ENCODE data around the gene CECR2. TPM values are rescaled to one million over a fixed set of nuclear protein-coding genes. Genes with fewer than 3 reads are reported as not detected.

Gene CECR2
- total RNA-seq, 2 experiments from 2014 or later = not detected

DNA sequence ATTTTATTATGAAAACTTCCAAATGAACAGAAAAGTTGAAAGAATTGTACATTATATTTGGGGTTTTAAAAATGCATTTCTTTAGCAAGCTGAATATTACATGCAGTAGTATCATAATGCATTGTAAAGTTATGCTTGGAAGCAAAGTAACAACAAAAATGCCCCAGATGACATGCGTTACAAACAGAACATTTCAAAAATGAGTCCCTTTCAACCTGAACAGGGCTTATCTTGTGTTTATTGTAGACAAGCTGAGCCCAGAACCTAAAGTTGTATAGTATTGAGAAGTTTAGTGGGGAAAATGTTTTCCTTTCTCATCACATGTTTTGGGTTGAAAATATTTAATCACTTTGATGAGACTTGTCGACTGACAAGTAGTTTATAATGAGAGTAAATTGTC lies 68.8 kb downstream of the CECR2 start:
- CTCF ChIA-PET = no interaction called here
- POLR2A ChIA-PET = no interaction called here

DNA sequence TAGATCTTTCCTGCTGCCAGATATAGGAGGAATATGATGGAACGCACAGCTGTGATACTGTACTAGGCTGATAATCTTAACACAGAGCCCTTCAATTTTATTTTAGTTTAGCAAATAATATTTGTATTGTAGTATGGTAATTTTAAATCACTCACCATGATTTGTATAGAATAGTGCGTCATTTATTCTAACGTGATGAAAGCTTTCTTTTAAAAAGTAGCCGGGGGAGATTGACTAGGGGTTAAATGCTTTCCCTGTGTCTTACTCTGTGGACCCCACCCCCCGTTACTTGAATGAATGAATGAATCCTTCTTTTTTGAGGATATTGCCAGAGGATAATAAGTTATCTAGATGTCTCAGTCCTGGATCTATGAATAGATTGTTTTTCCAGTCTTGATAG lies 72.1 kb downstream of the CECR2 start:
- ChIA-PET POLR2A (no interaction called here), CTCF (no interaction called here)

DNA sequence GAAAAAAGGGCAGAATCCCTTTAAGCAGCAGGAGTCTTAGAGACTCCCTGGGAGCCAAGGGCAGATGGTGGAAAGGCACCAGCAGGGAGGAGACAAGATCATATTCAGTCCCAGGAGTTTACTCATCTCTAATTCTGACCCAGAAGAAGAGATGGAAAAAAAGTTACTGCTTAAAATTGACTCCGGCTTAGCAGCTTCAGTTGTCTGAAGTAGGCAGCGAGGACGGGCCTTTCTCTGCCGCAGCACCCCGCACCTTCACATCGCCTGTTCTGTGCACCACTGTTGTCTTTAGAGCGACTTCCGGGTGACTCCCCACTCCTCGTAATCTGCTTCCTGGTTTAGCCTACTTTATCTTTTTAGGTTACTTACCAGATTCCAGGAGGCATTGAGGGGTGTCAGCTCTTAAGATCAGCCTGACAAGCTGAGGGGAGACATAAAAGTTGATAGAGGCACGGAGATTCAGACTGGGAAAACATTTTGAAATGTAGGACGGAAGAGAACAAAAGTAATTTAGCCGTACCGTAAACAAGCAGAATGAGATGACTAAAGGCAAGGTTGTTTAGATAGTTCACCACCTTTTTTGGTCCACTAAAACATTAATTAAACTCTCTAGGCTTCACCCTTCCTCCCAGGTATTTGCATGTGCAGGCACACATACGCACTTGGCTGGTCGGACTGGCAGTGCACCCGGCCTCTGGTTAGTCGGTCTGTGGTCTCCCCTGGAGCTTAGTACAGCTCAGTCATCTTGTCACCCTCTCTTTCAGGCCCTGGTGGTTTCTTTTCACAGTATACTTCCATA lies 74.3 kb downstream of the CECR2 start:
- ChIA-PET CTCF (interaction anchor here (0.6 kb wide), 1 partner anchor 38 kb away, joined by 3 read pairs; no protein-coding TSS in a partner anchor), POLR2A (no interaction called here)

DNA sequence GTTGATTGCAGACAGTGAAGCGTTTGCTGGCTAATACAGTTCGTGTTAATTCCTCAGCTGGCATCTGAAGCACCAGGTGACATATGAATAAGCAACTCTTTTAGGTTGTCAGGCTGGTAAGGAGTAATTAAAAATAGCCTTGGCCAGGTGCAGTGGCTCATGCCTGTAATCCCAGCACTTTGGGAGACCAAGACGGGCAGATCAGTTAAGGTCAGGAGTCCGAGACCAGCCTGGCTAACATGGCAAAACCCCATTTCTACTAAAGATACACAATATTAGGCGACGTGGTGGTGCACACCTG lies 74.9 kb downstream of the CECR2 start:
- ChIA-PET POLR2A (no interaction called here), CTCF (no interaction called here)

DNA sequence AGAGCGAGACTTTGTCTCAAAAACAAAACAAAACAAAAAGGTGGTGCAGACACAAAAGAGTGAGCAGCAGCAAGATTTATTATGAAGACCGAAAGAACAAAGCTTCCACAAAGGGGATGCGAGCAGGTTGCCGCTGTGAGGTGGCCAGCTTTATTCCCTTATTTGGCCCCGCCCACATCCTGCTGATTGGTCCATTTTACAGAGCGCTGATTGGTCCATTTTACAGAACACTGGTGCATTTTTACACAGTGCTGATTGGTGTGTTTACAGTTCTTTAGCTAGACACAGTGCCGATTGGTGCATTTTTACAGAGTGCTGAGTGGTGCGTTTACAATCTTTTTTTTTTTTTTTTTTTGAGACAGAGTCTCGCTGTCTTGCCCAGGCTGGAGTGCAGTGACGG lies 77.4 kb downstream of the CECR2 start:
- ChIA-PET CTCF (interaction anchor here (1.5 kb wide), 1 partner anchor 8 kb away, joined by 3 read pairs; no protein-coding TSS in a partner anchor), POLR2A (no interaction called here)

DNA sequence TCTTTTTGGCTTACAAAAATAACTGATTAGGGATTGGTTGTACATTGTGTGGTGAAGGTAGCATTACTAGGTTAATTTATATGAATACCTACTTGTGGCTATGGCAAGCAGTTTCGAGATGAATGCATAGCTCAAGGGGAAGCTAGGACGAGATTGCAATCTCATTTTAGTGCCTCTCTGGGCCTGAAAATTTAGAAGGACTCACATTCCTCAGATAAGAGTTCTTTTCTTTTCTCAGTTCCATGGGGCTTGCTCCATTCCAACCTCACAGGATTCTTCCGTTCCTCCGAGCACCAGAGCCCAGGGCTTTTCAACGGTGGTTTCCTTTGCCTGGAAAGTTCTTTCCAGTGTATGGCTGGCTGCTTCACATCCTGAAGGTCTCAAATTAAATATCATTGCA lies 82.1 kb downstream of the CECR2 start:
- CTCF ChIA-PET = no interaction called here
- POLR2A ChIA-PET = no interaction called here

DNA sequence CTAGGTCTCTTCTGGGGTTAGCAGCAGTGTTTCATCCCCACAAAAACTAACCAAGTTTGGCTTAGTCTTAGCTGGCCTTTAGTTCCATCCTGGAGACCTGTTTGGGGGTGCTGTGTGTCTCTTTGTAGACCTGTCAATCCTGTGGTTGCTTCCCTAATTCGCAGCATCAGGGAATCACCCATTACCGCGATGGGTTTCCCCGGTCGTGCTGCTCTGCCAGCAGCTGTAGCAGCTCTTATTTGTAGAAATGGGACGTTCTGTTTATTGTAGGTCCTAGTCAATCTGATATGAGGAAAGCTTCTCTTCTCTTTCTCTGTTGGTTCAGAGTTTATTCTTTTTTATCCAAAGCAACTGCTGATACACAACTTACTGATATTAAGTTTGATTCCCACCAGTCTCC lies 91.6 kb downstream of the CECR2 start:
- ChIA-PET CTCF (no interaction called here), POLR2A (no interaction called here)

DNA sequence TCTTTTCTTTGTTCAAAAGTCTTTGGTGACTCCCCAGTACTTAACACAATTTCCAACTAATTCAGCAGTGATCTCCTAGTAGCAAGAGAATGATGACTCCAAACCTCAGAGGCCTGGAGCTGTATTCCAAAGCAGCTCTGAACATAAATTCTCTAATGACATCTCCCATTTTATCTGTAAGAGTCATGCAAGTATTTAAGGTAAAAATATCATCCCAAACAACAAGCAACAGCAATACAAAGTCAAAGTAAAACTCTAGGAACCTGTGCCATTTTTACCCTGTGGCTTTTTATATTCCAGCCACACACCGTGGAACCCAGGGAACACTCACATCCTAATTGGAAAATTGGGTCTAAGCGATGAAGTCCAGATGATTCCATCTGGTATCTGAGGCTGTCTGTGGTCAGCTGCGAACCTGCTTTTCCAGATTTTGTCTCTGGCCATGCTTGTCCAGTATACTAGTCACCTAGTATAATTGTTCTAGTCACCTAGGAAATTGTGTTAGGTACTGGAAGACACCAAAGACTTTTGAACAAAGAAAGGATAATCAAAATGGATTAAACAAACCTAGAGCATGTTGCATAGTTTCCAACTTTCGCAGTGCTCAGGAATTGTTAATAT lies 101.7 kb downstream of the CECR2 start:
- ChIA-PET CTCF (no interaction called here), POLR2A (no interaction called here)

DNA sequence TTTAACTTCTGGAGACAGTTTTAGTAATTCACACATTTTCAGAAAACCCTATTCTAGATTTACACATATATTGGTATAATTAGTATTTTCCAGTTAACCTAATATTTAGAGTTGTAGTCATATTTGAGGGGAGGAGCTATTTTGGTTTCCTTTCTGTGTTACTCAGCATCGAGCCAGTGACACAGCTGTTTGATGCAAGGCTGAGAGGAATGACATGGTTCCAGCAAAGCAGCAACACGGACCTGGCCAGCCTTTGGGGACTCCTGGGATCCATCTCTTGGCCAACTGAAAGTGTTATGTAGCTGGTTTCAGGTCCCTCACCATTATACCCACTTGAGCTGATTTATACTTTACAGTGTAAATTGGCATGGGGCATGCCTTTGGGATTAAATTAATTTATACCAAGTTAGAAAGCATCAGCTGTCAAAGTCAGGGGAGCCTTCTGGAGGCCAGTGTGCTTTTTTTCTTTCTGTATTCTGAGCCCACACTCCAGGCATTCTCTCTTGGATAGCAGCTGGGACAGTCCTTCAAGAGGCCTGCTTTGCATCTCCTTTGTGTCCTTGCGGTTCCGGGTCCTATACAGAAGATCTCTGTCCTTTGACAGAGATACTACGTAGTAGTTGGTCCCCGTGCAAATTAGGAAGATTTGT lies 102.8 kb downstream of the CECR2 start:
- CTCF ChIA-PET = no interaction called here
- POLR2A ChIA-PET = interaction anchor here (0.6 kb wide), 1 partner anchor 295 kb away, joined by 7 read pairs; no protein-coding TSS in a partner anchor

DNA sequence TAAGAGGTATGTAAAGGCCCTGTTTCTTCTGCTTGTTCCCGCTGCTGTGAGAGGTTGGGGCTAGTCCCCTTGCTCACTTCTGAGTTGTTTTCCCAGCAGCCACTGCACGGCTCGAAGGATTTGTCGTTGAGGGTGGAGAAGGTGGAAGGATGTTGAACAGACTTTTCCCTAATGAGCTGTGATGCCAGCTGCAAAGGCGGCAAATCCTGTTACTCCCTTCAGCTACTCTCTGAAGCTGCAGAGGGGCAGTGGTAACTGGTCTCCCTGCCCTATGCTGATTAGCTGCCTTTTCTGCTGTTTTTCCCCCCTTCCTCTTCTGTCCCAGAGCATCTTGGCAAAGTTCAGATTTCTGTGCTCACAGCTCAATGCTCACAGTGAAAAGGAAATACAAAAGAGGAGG lies 103.7 kb downstream of the CECR2 start:
- POLR2A ChIA-PET = no interaction called here
- CTCF ChIA-PET = no interaction called here

DNA sequence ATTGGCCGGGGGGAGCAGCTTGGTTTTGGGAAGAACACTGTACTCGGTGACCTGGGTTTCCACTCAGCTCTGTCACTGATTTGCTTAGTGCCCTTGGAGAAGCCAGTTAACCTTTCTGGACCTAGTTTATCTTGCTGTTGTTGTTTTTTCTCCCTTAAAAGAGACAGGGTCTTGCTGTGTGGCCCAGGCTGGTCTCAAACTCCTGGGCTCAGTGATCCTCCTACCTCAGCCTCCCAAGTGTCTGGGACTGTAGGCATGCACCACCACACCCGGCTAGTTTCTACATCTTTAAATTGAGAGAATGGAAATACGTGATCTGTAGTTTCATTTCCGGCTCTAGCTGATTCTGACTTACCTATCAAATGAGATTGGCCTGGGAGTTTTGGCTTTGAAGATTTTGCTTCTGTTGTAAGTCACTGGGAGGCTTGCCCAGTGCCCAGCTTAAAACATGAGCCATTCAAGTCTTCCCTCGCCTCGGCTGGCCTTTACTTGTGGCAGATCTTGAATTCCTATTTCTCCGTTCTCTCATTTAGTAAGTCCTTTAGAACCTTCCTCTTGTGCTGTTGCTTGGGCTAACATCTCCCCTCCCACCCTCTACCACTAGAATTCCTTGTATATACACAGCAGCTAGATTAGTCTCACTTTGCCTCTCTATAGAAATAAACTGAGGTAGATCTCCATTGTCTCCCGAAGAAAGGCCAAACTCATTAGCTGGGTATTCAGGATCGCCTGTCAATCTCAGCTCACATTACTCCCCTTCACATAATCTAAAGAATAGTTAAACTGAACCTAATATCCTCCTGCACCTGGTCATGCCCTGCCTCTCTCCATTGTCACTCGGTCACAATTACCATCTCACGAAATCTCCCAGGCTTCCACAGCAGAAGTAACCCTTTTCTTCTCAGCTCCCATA lies 106.3 kb downstream of the CECR2 start:
- CTCF ChIA-PET = no interaction called here
- POLR2A ChIA-PET = no interaction called here

DNA sequence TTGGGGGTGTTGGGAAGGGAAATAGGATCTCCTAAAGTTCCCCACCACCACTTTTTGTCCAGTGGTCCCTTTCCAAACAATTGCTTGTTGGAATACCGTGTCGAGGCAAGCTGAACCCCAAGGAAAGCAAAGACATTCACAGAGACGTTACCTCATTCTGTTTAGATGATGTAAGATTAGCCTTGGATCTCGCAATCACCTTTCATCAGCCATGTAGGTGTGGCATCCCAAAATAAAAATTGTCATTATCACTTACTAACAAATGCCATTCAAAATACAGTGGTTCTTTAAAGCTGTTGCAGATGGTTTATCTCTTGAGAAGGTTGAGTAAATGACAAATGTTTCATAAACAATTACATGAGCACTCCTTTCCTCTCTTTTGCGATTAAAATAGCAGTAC lies 107.6 kb downstream of the CECR2 start:
- POLR2A ChIA-PET = no interaction called here
- CTCF ChIA-PET = no interaction called here

DNA sequence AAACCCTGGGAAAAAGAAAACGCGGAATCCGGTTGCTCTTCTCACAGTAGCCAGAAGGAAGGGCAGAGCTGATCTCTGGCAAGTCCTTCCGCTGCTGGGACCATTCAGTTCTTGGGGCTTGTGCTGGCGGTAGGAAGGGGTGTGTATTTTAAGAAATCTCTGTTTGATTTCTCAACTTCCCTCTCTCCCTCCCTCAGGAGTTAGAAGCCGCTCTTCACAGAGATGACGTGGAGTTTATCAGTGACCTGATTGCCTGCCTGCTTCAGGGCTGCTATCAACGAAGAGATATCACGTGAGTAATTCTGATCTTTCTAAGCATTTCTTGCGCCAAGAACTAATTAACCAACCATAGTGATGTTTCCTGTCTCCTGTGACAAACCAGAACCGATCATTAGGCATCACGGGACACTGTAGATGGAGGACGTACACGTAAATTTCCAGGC lies 108.2 kb downstream of the CECR2 start:
- CTCF ChIA-PET = no interaction called here
- POLR2A ChIA-PET = no interaction called here

DNA sequence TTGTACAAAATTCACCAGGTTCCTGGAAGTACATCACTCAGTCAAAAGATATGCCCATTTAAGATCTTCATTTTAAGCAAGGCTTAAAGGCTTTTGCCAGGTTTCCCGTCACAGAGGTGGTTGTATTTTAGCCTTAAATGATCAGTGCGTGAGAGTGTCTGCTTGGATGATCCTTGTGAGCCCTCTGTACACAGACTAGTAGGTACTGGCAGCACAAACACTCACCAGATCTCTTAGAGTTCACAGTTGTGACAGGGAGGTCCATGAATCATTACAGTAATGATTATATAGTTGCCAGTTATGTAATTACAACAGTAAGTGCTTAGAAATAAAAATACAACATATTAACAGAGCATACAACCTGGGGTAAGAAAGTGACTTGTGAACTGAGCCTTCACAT lies 109.9 kb downstream of the CECR2 start:
- POLR2A ChIA-PET = interaction anchor here (0.7 kb wide), 1 partner anchor 292 kb away, joined by 4 read pairs; no protein-coding TSS in a partner anchor
- CTCF ChIA-PET = no interaction called here

DNA sequence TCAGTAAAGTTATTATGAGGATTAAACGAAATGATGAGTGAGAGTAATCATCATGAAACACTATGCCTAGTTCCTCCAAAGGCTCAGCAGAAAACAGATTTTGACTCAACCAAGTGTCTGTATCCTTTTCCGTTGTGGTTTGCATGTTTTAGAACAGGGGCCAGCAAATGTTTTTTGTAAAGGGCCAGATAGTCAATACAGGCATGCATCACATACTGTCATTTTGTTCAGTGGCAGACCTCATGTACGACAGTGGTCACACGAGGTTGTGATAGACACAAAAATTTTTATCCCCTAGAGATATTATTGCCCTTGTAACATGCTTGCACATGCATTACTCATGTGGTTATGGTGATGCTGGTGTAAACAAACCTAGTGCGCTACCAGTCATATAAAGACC lies 112.2 kb downstream of the CECR2 start:
- ChIA-PET POLR2A (no interaction called here), CTCF (interaction anchor here (0.7 kb wide), 1 partner anchor 38 kb away, joined by 3 read pairs; no protein-coding TSS in a partner anchor)

DNA sequence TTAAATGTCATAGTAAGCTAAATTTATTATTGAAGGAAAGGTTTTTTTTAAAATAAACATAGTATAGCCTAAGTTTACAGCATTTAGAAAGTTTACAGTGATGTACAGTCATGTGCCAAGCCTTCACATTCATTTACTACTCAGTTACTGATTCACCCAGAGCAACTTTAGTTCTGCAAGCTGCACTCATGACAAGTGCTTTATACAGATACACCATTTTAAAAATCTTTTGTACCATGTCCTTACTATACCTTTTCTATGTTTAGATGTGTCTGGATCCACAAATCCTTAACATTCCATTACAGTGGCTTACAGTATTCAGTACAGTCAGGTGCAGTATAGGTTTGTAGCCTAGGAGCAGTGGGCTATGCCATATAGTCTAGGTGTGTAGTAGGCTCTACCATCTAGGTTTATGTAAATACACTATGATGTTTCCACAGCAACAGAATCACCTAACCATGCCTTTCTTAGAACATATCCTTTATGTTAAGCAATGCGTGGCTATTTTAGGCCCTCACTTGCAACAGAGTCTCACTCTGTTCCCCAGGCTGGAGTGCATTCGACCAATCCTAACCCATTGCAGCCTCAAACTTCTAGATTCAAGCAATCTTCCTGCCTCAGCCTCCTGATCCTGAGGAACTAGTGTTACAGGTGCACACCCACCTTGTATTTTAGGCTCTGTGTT lies 114.6 kb downstream of the CECR2 start:
- POLR2A ChIA-PET = no interaction called here
- CTCF ChIA-PET = no interaction called here

DNA sequence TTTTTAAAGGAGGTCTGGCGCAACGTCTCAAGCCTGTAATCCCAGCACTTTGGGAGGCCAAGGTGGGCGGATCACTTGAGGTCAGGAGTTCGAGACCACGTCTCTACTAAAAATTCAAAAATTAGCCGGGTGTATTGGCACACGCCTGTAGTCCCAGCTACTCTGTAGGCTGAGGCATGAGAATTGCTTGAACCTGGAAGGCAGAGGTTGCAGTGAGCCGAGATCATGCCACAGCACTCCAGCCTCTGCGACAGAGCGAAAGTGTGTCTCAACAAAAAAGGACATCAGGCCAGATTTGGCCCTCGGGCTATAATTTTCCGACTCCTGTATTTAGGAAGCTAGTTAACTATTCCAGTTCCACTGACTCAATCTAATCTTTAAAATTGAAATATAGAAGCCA lies 115.3 kb downstream of the CECR2 start:
- ChIA-PET CTCF (no interaction called here), POLR2A (no interaction called here)

DNA sequence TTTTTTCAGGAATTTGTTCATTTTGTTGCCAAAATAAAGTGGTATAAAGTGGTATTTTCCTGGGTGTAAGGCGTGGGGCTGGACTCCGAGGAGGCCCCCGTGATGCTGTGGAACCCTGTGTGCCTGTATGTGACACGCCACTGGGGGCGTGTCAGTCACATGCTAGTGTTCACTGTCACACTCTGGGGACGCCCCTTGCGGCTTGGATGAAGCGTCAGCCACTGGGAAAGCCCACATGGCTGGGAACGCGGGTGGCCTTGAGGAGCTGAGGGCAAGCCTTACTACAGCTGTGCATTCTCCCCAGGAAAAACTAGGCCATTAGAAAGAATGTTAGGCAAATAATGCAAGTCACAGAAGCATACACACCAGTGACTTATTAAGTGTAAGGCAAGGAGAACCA lies 117.1 kb downstream of the CECR2 start:
- ChIA-PET CTCF (no interaction called here), POLR2A (no interaction called here)

DNA sequence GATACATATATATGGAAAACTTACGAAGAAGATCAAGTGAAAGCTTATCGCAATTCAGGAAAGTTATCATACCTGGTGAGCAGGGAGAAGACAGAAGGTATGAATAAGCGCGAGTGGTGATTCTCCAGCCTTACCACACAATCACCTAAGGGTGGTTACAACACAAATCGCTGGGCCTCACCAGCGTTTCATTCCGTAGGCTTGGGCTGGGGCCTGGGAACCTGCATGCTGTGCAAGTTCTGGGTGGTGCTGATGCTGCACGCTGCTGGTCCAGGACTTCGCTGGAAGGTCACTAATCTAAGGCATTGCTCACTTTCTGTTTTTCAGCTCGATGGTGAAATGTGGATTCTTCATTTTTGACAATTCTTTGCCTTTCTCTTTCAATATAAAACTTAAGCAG lies 117.5 kb downstream of the CECR2 start:
- POLR2A ChIA-PET = no interaction called here
- CTCF ChIA-PET = no interaction called here

DNA sequence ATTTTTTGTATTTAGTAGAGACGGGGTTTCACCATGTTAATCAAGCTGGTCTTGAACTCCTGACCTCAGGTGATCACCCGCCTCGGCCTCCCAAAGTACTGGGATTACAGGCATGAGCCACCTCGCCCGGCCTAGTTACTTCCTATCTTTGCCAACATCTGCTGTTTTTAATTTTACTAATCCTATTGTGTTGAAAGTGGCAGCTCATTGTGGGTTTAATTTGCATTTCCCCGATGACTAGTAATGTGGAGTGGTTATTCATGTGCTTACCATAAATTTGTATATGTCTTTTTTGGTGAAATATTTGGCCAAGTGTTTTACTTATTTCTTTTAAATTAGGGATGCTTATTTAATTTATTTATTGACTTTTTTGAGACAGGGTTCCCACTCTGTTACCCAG lies 119.8 kb downstream of the CECR2 start:
- CTCF ChIA-PET = no interaction called here
- POLR2A ChIA-PET = interaction anchor here (0.6 kb wide), 1 partner anchor 245 kb away, joined by 3 read pairs; no protein-coding TSS in a partner anchor
